ENCODE results near the gene TRAFD1.

The TRAFD1 gene

DNA sequence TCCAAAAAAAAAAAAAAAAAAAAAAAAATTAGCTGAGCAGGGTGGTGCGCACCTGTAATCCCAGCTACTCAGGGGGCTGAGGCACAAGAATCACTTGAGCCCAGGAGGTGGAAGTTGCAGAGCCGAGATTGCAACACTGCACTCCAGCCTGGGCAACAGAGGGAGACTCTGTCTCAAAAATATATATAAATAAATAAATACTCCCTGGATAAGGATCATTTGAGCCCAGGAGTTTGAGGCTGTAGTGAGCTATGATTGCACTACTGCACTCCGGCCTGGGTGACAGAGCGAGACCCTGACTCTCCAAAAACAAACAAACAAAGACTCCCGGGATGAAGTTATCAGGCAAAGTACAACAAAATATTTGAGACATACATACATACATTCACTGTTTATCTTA is 13.4 kb upstream of the TRAFD1 start:
- TF ChIP-seq FOXP2 (optimal IDR thresholded peaks at IDR 0.05; ENCODE audit: control extremely low read depth, extremely low read length, insufficient read depth) (no peak), EZH2 (IDR thresholded peaks at IDR 0.05) (no peak), POLR2AphosphoS5 (IDR thresholded peaks at IDR 0.05; ENCODE audit: borderline replicate concordance, low read depth, low read length) (no peak)
- Histone ChIP-seq H3K4me3 (no peak overlapping the region), H3K9ac (ENCODE audit: insufficient read length) (no peak overlapping the region), H3K36me3 (ENCODE audit: insufficient read depth, low read length) (peaks cover 7% of the 10 kb centered on the region; the same call in 1 of the 2 replicates), H3K27ac (no peak overlapping the region), H3K9me3 (ENCODE audit: low read depth, low read length) (no peaks in the 10 kb centered on the region)
- no peak for DNase-seq (ENCODE audit: low read depth, low spot score)

GRCh38 chr12:112112409-112113133 is 12.8 kb upstream of the TRAFD1 start:
- H3K9me3 ChIP-seq (ENCODE audit: low read depth, low read length) = no peaks in the 10 kb centered on the region
- no peak for DNase-seq (ENCODE audit: low read depth, low spot score)
- H3K9ac ChIP-seq (ENCODE audit: insufficient read length) = no peak overlapping the region
- H3K27ac ChIP-seq = no peak overlapping the region
- TF ChIP-seq FOXP2 (optimal IDR thresholded peaks at IDR 0.05; ENCODE audit: control extremely low read depth, extremely low read length, insufficient read depth) (no peak), POLR2AphosphoS5 (IDR thresholded peaks at IDR 0.05; ENCODE audit: borderline replicate concordance, low read depth, low read length) (no peak), EZH2 (IDR thresholded peaks at IDR 0.05) (no peak)
- H3K36me3 ChIP-seq (ENCODE audit: insufficient read depth, low read length) = peaks cover 1% of the 10 kb centered on the region; the same call in 1 of the 2 replicates
- no peak overlapping the region for H3K4me3 ChIP-seq

DNA sequence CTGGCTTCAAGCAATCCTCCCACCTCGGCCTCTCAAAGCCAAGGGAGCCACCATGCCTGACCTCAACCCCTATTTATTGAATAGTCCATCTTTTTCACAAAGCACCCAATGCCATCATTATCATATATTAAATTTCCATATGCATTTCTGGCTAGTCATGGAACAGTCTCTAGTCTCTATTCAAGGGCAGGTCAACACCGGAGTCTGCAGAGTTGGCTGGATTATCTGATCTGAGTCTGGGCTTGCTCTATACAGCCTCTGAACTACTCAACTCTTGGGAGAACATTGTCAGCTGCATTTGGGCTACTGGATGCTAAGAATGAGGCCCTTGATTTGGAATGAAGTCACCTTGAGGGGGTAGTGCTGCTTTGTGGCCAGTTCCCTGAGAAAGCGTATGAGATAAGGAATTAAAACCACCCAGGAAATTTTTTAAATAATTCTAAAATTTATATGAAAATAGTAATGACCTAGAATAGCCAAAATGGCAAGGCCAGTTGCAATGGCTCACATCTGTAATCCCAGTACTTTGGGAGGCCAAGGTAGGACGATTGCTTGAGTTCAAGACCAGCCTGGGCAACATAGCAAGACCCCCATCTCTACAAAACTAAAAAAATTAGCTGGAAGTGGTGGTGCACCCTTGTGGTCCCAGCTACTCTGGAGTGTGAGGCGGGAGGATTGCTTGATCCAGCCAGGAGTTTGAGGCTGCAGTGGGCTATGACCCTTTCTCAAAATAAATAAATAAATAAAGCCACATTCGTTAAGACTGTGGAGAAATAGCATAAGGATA is 9.9 kb upstream of the TRAFD1 start:
- TF ChIP-seq POLR2AphosphoS5 (IDR thresholded peaks at IDR 0.05; ENCODE audit: borderline replicate concordance, low read depth, low read length) = no peak
- no peaks in the 10 kb centered on the region for H3K36me3 ChIP-seq (ENCODE audit: insufficient read depth, low read length)
- H3K27ac ChIP-seq = no peak overlapping the region
- DNase-seq (ENCODE audit: low read depth, low spot score) = no peak
- no peak overlapping the region for H3K4me3 ChIP-seq
- no peaks in the 10 kb centered on the region for H3K9me3 ChIP-seq (ENCODE audit: low read depth, low read length)
- H3K9ac ChIP-seq (ENCODE audit: insufficient read length) = no peak overlapping the region

GRCh38 chr12:112116232-112117060 is 8.9 kb upstream of the TRAFD1 start:
- peak overlapping the region; percentile 61 for H3K4me3 ChIP-seq
- H3K27ac ChIP-seq = peak overlapping the region; percentile 87
- no peaks in the 10 kb centered on the region for H3K36me3 ChIP-seq (ENCODE audit: insufficient read depth, low read length)
- no peaks in the 10 kb centered on the region for H3K9me3 ChIP-seq (ENCODE audit: low read depth, low read length)
- peak overlapping the region; percentile 54 for H3K9ac ChIP-seq (ENCODE audit: insufficient read length)
- DNase-seq (ENCODE audit: low read depth, low spot score) = peak; percentile 95
- TF ChIP-seq FOXP2 (optimal IDR thresholded peaks at IDR 0.05; ENCODE audit: control extremely low read depth, extremely low read length, insufficient read depth) (peak; percentile 85), EZH2 (IDR thresholded peaks at IDR 0.05) (no peak), POLR2AphosphoS5 (IDR thresholded peaks at IDR 0.05; ENCODE audit: borderline replicate concordance, low read depth, low read length) (peak; percentile 83)

GRCh38 chr12:112117685-112118084 is 7.7 kb upstream of the TRAFD1 start:
- no peak overlapping the region for H3K27ac ChIP-seq
- H3K36me3 ChIP-seq (ENCODE audit: insufficient read depth, low read length) = no peaks in the 10 kb centered on the region
- H3K9me3 ChIP-seq (ENCODE audit: low read depth, low read length) = no peaks in the 10 kb centered on the region
- no peak for DNase-seq (ENCODE audit: low read depth, low spot score)
- no peak overlapping the region for H3K4me3 ChIP-seq
- H3K9ac ChIP-seq (ENCODE audit: insufficient read length) = no peak overlapping the region
- TF ChIP-seq POLR2AphosphoS5 (IDR thresholded peaks at IDR 0.05; ENCODE audit: borderline replicate concordance, low read depth, low read length) (no peak), FOXP2 (optimal IDR thresholded peaks at IDR 0.05; ENCODE audit: control extremely low read depth, extremely low read length, insufficient read depth) (no peak), EZH2 (IDR thresholded peaks at IDR 0.05) (no peak)

DNA sequence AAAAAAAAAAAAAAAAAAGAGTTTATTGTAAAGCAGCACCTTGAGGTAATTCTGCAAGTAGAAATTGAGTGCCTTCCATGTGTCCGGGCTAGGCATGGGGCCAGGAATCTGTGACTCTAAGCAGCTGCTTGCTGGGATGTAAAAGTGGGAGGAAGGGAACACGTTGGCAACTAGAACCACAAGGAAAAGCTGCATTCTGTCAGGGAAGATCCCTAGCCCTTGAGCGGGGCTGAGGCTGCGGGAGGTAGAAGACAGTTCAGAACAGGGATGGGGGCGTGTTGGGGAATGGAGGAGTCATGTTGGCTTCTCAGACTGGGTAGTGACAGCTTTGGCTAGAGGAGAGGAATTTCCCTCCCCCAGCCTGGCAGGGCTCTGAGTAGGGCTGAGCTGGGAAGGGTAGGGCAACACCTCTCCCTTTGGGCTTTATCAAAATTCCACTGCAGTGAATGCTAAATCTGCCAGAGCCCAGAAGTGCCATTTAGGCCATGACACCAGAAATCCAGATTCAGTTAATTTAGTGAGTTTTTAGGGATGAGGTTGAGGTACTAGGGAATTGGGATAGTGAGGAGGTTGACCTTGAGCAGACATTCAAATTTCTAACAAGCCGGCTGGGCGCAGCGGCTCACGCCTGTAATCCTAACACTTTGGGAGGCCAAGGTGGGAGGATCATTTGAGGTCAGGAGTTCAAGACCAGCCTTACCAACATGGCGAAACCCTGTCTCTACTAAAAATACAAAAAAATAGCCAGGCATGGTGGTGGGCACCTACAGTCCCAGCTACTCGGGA is 3.4 kb upstream of the TRAFD1 start:
- Histone ChIP-seq H3K36me3 (ENCODE audit: insufficient read depth, low read length) (no peaks in the 10 kb centered on the region), H3K4me3 (no peak overlapping the region), H3K27ac (no peak overlapping the region), H3K9me3 (ENCODE audit: low read depth, low read length) (no peaks in the 10 kb centered on the region), H3K9ac (ENCODE audit: insufficient read length) (no peak overlapping the region)
- no peak for DNase-seq (ENCODE audit: low read depth, low spot score)
- no peak for TF ChIP-seq POLR2AphosphoS5 (IDR thresholded peaks at IDR 0.05; ENCODE audit: borderline replicate concordance, low read depth, low read length)
- no peak for TF ChIP-seq FOXP2 (optimal IDR thresholded peaks at IDR 0.05; ENCODE audit: control extremely low read depth, extremely low read length, insufficient read depth)

DNA sequence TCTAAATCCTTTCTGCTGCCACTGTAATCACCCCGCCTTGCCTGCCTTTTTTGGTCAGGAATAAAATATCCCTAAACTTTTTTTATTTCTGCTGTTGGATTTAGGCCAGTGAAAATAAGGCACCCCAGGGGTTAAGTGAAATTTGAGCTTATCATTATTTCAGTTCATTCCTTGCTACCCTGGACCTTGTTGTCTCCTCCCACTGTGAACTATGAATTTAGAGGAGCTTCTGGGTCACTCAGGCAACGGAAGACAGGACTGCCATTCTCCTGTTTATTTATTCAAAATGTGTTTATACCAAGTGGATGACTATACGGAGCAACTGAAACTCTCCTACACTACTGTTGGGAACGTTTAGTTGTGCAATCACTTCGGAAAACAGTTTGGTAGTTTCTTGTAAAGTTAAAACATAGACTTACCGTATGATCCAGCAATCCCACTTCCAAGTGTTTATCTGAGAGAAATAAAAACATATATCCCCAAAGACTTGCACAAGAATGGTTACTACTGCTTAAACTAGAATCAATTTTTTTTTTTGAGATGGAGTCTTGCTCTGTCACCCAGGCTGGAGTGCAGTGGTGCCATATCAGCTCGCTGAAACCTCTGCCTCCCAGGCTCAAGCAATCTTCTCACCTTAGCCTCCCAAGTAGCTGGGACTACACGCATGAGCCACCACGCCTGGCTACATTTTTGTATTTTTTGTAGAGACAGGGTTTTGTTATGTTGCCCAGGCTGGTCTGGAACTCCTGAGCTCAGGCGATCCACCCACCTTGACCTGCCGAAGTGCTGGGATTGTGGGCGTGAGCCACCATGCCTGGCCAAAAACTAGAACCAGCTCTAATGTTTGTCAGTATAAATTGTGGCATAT is 2.3 kb upstream of the TRAFD1 start:
- DNase-seq (ENCODE audit: low read depth, low spot score) = no peak
- Histone ChIP-seq H3K4me3 (peak overlapping the region; percentile 32), H3K27ac (peak overlapping the region; percentile 68; the same call in 1 of the 2 replicates), H3K36me3 (ENCODE audit: insufficient read depth, low read length) (no peaks in the 10 kb centered on the region), H3K9me3 (ENCODE audit: low read depth, low read length) (no peaks in the 10 kb centered on the region), H3K9ac (ENCODE audit: insufficient read length) (no peak overlapping the region)
- TF ChIP-seq EZH2 (IDR thresholded peaks at IDR 0.05) (no peak), FOXP2 (optimal IDR thresholded peaks at IDR 0.05; ENCODE audit: control extremely low read depth, extremely low read length, insufficient read depth) (no peak), POLR2AphosphoS5 (IDR thresholded peaks at IDR 0.05; ENCODE audit: borderline replicate concordance, low read depth, low read length) (no peak)
